GM21786 (cell line): ENCODE data around the gene CYB5B.
"Not testable (repeated sequence)": the region's sequence is repeated elsewhere in the genome, so short reads cannot be mapped to it uniquely, and the experiment has no call there.

Experiments
- ATAC-seq: cut with Tn5 transposase; IDR thresholded peaks from one replicate; pipeline ENCODE4 v1.9.1; 2021; ENCODE audit not compliant: unreplicated experiment

Gene CYB5B

GRCh38 chr16:69408475-69408874 is 15.9 kb upstream of the CYB5B start:
- ATAC-seq, result no peak

DNA sequence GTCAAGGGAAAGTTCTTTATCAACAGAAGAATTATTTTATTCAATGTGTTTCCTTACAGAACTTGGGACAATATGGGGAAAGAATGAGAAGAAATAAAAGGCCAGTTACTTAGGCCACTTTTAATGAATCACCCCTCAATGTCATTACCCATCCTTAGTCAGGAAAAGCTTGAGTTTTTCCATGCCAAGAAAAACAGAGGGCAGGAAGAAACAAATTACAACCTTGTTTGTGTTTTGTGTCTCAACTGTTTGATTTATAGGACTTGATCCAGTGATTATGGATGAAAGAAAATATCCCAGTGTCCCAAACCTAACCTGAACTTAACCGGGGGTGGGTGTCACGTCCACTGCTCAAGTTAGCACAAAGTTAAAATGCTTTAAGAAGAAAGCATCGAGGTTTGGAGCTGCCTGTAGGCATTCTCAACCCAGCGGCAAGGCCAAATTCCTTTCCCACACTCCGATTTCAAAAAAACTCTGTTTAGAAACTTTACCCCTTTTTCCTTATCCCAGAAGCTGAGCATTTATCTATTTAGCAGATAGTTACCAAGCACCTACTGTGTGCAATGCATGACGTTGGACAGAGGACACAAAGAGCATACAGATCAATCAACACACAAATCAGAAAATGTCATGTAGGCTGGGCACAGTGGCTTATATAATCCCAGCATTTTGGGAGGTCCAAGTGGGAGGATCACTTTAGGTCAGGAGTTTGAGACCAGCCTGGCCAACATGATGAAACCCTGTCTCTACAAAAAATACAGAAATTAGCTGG is 14.0 kb upstream of the CYB5B start:
- no peak for ATAC-seq

DNA sequence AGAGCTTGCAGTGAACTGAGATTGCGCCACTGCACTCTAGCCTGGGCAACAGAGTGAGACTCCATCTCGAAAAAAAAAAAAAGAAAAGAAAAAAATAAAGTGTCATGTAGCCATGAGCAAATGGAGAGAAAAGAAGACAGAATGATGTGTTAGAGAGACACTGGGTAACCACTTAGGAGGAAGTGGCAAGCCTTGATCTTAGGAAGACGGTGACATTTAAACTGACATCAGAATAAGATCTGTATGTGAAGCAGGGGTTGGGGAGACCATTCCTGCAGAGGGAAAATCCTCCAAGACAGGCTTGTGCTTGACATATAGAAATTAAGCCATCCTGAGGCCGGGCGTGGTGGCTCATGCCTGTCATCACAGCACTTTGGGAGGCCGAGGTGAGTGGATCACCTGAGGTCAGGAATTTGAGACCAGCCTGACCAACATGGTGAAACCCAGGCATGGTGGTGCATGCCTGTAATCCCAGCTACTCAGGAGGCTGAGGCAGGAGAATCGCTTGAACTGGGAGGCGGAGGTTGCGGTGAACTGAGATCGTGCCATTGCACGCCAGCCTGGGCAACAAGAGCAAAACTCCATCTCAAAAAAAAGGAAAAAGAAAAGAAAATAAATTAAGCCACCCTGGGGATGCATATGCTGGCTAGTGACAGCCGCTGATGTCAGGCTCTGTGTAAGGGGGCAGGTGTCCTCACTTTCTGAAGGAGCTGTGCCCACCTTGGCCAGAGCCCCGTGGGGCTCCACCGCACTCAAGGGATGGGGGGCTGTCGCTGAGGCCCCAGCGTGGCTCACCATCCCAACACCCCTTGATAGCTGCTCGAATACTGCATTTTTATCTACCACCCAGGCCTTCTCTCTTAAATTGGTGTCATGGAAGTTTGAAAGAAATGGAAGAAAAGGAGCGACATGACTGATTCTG is 13.1 kb upstream of the CYB5B start:
- no peak for ATAC-seq

DNA sequence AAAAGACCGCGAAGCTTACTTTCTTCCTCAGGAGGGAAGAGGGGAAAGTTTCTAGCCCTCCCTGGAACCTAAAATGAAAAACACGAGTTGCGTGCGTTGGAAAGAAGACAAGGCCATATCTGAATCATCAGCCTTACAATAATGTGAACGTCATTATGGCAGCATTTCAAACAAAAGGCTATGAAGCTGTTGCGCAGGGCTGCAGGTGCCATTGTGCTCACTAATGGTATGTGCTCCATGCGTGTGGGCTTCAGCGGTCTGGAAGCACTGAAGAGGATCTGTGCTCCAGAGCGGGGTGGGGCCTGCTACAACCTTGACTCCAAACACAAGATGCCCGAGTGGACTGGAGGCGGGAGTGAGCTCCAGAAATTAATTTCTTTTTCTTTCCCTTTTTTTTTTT is 12.1 kb upstream of the CYB5B start:
- ATAC-seq, result no peak

DNA sequence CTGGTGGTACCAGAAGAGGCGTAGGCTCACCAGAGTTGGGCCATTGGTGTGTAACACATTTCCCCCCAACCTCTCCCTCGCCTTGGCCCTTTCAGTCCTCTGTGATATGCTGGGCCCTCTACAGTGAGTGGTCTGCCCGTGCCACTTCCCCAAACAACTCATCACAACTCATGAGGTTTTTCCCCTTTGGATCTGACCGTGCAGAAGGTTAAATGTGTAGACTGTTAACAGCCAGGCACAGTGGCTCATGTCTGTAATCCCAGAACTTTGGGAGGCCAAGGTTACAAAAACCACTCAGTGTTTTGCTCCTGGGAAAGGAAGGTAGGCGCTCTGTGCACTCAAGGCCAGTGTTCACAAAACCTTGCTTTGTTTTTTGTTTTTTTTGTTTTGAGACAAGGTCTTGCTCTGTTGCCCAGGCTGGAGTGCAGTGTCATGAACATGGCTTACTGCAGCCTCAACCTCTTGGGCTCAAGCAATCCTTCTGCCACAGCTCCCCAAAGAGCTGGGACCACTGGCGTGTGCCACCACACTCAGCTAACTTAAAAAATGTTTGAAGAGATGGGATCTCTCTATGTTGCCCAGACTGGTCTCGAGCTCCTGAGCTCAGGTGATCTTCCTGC is 11.3 kb upstream of the CYB5B start:
- no peak for ATAC-seq

- ATAC-seq, result no peak
These were observed 6.8 kb upstream of the CYB5B start for GRCh38 chr16:69417520-69418199.

GRCh38 chr16:69419956-69420355 is 4.5 kb upstream of the CYB5B start:
- no peak for ATAC-seq

- ATAC-seq, result no peak
These were observed 1.2 kb upstream of the CYB5B start for GRCh38 chr16:69423189-69423588.

DNA sequence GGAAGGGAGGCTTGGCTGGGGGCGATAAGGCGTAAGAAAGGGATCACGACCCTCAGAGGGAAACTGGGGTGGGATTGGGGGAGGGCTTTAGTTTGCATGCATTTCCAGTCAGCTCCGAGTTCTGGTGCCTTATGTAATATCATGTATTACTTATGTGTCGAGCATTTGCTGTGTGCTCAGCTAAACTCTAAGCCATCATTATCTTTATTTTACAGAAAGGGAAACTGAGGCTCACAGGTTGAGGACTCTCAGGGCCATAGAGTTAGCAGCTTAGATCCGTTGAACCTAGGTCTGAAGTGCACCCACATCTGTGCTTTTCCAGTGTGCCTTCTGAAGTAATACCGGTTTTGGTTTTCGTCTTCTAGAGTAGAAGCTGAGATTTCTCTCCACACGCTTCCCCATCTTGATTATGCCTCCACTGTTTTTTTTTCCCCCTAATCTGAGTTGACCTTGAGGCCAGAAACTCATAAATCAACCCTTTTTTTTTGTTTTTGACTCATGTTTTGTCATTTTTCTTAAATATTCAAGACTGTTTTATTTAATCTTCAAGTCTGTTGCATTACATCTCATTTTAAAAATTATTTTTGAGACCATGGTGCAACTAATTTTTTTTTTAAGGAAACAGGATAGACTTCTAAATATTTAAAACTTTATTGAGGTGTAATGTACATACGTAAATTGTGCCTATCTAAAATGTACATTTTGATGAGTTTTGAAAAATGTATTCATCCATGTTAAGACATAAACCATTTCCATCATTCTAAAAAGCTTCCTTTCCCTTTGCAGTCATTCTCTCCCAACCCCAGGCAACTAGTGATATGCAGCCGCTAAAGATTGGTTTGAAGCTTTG is 741 bp downstream of the CYB5B start:
- no peak for ATAC-seq

GRCh38 chr16:69428652-69429051 is 4.2 kb downstream of the CYB5B start:
- ATAC-seq, result no peak

GRCh38 chr16:69429058-69429640 is 4.7 kb downstream of the CYB5B start:
- ATAC-seq, result not testable (repeated sequence)

- no peak for ATAC-seq
These were observed 7.6 kb downstream of the CYB5B start for GRCh38 chr16:69431948-69432468.

DNA sequence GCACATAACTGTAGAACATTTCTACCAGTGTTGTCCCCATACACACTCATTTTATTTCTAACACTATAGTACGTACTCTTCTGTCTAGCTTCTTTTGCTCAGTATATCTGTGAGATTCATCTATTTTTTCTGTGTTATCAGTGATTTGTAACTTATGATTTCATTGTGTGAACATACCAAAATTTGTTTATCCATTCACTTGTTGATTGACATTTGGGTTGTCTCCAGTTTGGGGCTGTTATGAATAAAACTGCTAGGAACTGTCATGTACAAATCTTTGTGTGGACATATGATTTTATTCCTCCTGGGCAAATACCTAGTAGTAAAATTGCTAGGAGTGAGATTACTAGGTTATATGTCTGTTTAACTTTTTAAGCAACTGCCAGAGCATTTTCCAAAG is 9.6 kb downstream of the CYB5B start:
- no peak for ATAC-seq

- no peak for ATAC-seq
These were observed 11.8 kb downstream of the CYB5B start for GRCh38 chr16:69435977-69436820.

DNA sequence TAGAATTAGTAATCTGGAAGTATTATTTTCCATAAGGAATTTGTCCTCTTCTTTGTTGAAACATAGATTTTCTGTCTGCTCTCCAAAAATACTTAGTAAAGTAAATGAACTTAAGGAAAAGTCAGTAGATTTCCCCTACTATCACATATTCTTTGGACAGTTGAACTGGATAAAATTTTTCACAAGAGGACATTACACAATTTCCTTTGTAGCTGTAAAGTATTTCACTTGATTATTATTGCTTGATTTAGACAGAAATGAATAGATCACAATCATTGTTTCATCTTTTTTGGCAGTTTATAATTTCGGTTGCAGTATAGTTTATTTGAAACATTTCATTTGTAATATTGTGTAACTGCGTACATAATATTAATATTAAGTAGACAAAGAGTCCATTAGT is 12.5 kb downstream of the CYB5B start:
- no peak for ATAC-seq

GRCh38 chr16:69438465-69438864 is 14.0 kb downstream of the CYB5B start:
- ATAC-seq, result no peak

GRCh38 chr16:69440250-69440649 is 15.8 kb downstream of the CYB5B start:
- no peak for ATAC-seq

DNA sequence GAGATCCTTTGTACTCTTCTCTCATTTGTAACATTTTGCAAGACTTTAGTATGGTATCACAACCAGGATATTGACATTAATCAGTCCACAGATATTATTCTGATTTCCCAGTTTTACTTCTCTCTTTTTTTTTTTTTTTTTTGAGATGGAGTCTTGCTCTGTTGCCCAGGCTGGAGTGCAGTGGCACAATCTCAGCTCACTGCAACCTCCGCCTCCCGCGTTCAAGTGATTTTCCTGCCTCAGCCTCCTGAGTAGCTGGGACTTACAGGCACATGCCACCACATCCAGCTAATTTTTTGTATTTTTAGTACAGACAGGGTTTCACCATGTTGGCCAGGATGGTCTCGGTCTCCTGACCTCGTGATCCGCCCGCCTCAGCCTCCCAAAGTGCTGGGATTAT is 16.6 kb downstream of the CYB5B start:
- ATAC-seq, result not testable (repeated sequence)
